Measurements from ENCODE around the gene DNASE1L2. TPM values are rescaled to one million over a fixed set of nuclear protein-coding genes. Genes with fewer than 3 reads are reported as not detected.
"Not testable (repeated sequence)": the region's sequence is repeated elsewhere in the genome, so short reads cannot be mapped to it uniquely, and the experiment has no call there.

DNASE1L2 gene
- total RNA-seq, 1 donor: 0.21 TPM

GRCh38 chr16:2256531-2257140, 20.4 kb downstream of the DNASE1L2 start:
- Histone ChIP-seq H3K4me3 (ENCODE audit: low read length) (no peak overlapping the region), H3K27me3 (ENCODE audit: insufficient read depth, low read length) (no peaks in the 10 kb centered on the region), H3K9me3 (ENCODE audit: low read depth, low read length) (no peaks in the 10 kb centered on the region), H3K4me1 (ENCODE audit: insufficient read depth, low read length) (peaks cover 6% of the 10 kb centered on the region)

- H3K4me3 ChIP-seq (ENCODE audit: low read length): no peak overlapping the region
- H3K9me3 ChIP-seq (ENCODE audit: low read depth, low read length): no peaks in the 10 kb centered on the region
- no peaks in the 10 kb centered on the region for H3K27me3 ChIP-seq (ENCODE audit: insufficient read depth, low read length)
- no peaks in the 10 kb centered on the region for H3K4me1 ChIP-seq (ENCODE audit: insufficient read depth, low read length)
These were observed 21.5 kb downstream of the DNASE1L2 start for GRCh38 chr16:2257726-2258125.

- H3K4me1 ChIP-seq (ENCODE audit: insufficient read depth, low read length); H3K4me3 ChIP-seq (ENCODE audit: low read length); H3K9me3 ChIP-seq (ENCODE audit: low read depth, low read length); H3K27me3 ChIP-seq (ENCODE audit: insufficient read depth, low read length): not testable (repeated sequence)
These were observed 22.3 kb downstream of the DNASE1L2 start for GRCh38 chr16:2258530-2258929.

- H3K9me3 ChIP-seq (ENCODE audit: low read depth, low read length): no peaks in the 10 kb centered on the region
- no peaks in the 10 kb centered on the region for H3K4me1 ChIP-seq (ENCODE audit: insufficient read depth, low read length)
- H3K27me3 ChIP-seq (ENCODE audit: insufficient read depth, low read length): no peaks in the 10 kb centered on the region
- H3K4me3 ChIP-seq (ENCODE audit: low read length): no peak overlapping the region
These were observed 24.0 kb downstream of the DNASE1L2 start for GRCh38 chr16:2260250-2260649.

- H3K4me3 ChIP-seq (ENCODE audit: low read length); H3K27me3 ChIP-seq (ENCODE audit: insufficient read depth, low read length); H3K9me3 ChIP-seq (ENCODE audit: low read depth, low read length): not testable (repeated sequence)
- peaks cover 15% of the 10 kb centered on the region for H3K4me1 ChIP-seq (ENCODE audit: insufficient read depth, low read length)
These were observed 26.8 kb downstream of the DNASE1L2 start for GRCh38 chr16:2263026-2263425.

- Histone ChIP-seq H3K4me3 (ENCODE audit: low read length) (peak overlapping the region; percentile 79), H3K4me1 (ENCODE audit: insufficient read depth, low read length) (peaks cover 29% of the 10 kb centered on the region)
- H3K27me3 ChIP-seq (ENCODE audit: insufficient read depth, low read length); H3K9me3 ChIP-seq (ENCODE audit: low read depth, low read length): not testable (repeated sequence)
These were observed 30.6 kb downstream of the DNASE1L2 start for GRCh38 chr16:2266887-2267286.

GRCh38 chr16:2267505-2267912, 31.3 kb downstream of the DNASE1L2 start:
- H3K27me3 ChIP-seq (ENCODE audit: insufficient read depth, low read length); H3K9me3 ChIP-seq (ENCODE audit: low read depth, low read length): not testable (repeated sequence)
- H3K4me1 ChIP-seq (ENCODE audit: insufficient read depth, low read length): peaks cover 33% of the 10 kb centered on the region
- peak overlapping the region; percentile 79 for H3K4me3 ChIP-seq (ENCODE audit: low read length)

GRCh38 chr16:2267913-2268666, 31.8 kb downstream of the DNASE1L2 start, which contains the start of gene RNPS1:
Gene RNPS1 (minus strand): TSS chr16:2268126. CDS start chr16:2264643, 3,483 bp downstream.
- no peaks in the 10 kb centered on the region for H3K27me3 ChIP-seq (ENCODE audit: insufficient read depth, low read length)
- H3K9me3 ChIP-seq (ENCODE audit: low read depth, low read length): no peaks in the 10 kb centered on the region
- H3K4me3 ChIP-seq (ENCODE audit: low read length): peak within 1 kb of the TSS; percentile 79
- H3K4me1 ChIP-seq (ENCODE audit: insufficient read depth, low read length): peaks cover 35% of the 10 kb centered on the region

- no peaks in the 10 kb centered on the region for H3K9me3 ChIP-seq (ENCODE audit: low read depth, low read length)
- no peak overlapping the region for H3K4me3 ChIP-seq (ENCODE audit: low read length)
- H3K27me3 ChIP-seq (ENCODE audit: insufficient read depth, low read length): no peaks in the 10 kb centered on the region
- H3K4me1 ChIP-seq (ENCODE audit: insufficient read depth, low read length): peaks cover 35% of the 10 kb centered on the region
These were observed 33.8 kb downstream of the DNASE1L2 start for GRCh38 chr16:2270070-2270462.

GRCh38 chr16:2270588-2271470, 34.6 kb downstream of the DNASE1L2 start:
- Histone ChIP-seq H3K27me3 (ENCODE audit: insufficient read depth, low read length) (no peaks in the 10 kb centered on the region), H3K4me1 (ENCODE audit: insufficient read depth, low read length) (peaks cover 30% of the 10 kb centered on the region), H3K4me3 (ENCODE audit: low read length) (no peak overlapping the region), H3K9me3 (ENCODE audit: low read depth, low read length) (no peaks in the 10 kb centered on the region)

GRCh38 chr16:2271848-2272461, 35.7 kb downstream of the DNASE1L2 start:
- H3K4me3 ChIP-seq (ENCODE audit: low read length): no peak overlapping the region
- no peaks in the 10 kb centered on the region for H3K9me3 ChIP-seq (ENCODE audit: low read depth, low read length)
- H3K27me3 ChIP-seq (ENCODE audit: insufficient read depth, low read length): no peaks in the 10 kb centered on the region

GRCh38 chr16:2273484-2273883, 37.2 kb downstream of the DNASE1L2 start:
- no peaks in the 10 kb centered on the region for H3K27me3 ChIP-seq (ENCODE audit: insufficient read depth, low read length)
- no peaks in the 10 kb centered on the region for H3K9me3 ChIP-seq (ENCODE audit: low read depth, low read length)
- no peak overlapping the region for H3K4me3 ChIP-seq (ENCODE audit: low read length)
- peaks cover 19% of the 10 kb centered on the region for H3K4me1 ChIP-seq (ENCODE audit: insufficient read depth, low read length)

More at GRCh38 chr16:2271848-2272461, 35.7 kb downstream of the DNASE1L2 start:
- peaks cover 21% of the 10 kb centered on the region for H3K4me1 ChIP-seq (ENCODE audit: insufficient read depth, low read length)

- Histone ChIP-seq H3K4me1 (ENCODE audit: insufficient read depth, low read length) (peaks cover 16% of the 10 kb centered on the region), H3K27me3 (ENCODE audit: insufficient read depth, low read length) (no peaks in the 10 kb centered on the region), H3K9me3 (ENCODE audit: low read depth, low read length) (no peaks in the 10 kb centered on the region), H3K4me3 (ENCODE audit: low read length) (no peak overlapping the region)
These were observed 37.7 kb downstream of the DNASE1L2 start for GRCh38 chr16:2273931-2274330.

- Histone ChIP-seq H3K9me3 (ENCODE audit: low read depth, low read length) (no peaks in the 10 kb centered on the region), H3K4me3 (ENCODE audit: low read length) (no peak overlapping the region), H3K27me3 (ENCODE audit: insufficient read depth, low read length) (no peaks in the 10 kb centered on the region), H3K4me1 (ENCODE audit: insufficient read depth, low read length) (peaks cover 6% of the 10 kb centered on the region)
These were observed 39.5 kb downstream of the DNASE1L2 start for GRCh38 chr16:2275476-2276367.
